ENCODE measurements around the gene ATP6V0B. TPM values are rescaled to one million over a fixed set of nuclear protein-coding genes. Genes with fewer than 3 reads are reported as not detected.

Gene ATP6V0B
- total RNA-seq, 1 experiment from 2014 or later: 144 TPM

DNA sequence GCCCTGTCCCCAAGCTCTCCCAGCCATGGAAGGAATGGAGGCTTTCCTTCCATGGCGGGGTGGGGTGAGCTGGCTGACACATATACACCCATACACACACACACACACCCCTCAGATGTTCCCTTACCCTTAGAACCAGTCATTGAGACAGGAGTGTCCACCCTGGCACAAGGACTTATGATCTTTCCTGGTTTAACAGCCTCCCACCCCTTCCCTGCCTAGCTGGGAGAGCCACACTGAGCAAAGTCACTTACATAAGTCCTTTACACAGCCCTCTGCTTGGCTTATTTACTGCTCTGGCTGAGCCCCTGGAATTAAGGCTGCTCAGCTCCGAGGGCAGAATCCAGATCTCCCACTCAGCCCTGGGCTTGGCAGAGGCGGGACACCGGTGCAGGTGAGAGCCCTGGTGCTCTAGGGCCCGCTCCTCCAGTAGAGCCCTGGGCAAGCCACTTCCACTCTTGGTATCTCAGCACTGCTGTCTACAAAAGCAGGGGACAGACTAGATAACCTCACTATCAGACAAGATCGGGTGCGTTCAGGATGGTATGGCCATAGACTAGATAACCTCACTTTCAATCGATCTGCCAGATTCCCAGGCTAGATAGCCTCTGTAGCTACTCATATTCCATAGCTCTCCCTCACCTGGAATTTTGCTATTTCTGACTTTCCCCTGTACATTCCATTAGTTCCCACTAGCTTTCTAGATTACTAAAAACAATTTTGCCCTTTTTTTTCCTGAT is 39.8 kb downstream of the ATP6V0B start:
- DNase-seq (ENCODE audit: low read depth): no peak
- in situ Hi-C loops (cut with HindIII; ENCODE audit: low pct_unique_long_range_greater_than_20kb, low sequenced_read_pairs): no loop called here

DNA sequence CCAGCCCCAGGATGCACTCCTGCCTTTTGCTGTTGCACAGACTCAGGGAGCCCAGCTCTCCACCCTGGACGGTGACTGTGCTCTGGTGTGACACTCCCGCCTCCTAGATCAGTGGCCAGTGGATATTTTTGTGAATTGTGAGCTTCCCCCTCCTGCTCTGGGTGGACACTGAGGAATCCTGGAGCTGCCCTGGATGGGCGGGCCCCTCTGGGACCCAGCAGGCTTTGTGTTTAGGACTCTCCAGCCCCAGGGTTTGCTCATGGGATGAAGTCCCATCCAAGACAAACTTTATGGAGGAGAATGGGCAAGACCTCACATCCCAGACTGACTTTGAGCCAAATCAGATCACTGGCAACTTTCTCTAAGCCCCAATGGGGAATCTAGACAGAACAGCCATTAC is 40.4 kb downstream of the ATP6V0B start:
- in situ Hi-C loops (cut with HindIII; ENCODE audit: low pct_unique_long_range_greater_than_20kb, low sequenced_read_pairs): no loop called here
- no peak for DNase-seq (ENCODE audit: low read depth)

DNA sequence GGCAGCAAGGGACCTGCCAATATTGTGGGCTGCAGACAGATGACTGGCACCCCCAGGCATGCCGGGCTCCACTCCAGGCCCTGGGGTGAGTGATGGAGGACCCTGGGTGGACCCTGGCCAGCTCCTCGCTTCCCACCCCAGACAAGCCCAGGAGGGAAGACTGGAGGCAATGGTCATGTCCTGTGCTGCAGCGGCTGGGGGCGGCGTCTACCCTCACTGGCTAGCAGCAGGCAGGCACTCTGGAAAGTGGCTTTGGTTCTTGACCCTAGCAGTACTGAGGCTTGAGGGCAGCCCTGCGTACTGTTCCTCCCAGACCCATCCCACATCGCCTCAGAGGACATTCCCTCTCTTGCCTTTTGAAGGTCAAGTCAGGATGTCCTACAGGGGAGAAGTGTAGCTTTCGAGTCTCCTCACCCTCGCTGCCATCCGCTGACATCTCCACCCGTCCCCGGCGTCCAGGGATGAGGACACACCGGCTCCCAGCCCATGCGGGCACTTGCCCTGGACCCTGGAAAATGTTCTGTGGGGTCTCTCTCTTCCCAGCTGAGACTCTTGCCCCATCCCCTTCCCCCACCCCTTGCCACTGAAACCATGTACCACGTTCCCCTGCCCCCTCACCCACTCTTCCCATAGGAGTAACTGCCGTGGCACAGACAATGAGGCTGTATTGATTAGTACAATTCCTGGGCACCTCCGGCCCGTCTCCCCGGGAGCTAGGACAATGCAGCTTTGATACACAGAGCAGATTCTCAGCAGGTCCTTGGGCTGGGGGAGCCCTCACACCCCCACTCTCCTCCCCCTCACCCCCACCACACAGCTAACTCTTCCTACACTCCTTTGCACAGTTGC is 41.5 kb downstream of the ATP6V0B start:
- in situ Hi-C loops (cut with HindIII; ENCODE audit: low pct_unique_long_range_greater_than_20kb, low sequenced_read_pairs): no loop called here
- no peak for DNase-seq (ENCODE audit: low read depth)

DNA sequence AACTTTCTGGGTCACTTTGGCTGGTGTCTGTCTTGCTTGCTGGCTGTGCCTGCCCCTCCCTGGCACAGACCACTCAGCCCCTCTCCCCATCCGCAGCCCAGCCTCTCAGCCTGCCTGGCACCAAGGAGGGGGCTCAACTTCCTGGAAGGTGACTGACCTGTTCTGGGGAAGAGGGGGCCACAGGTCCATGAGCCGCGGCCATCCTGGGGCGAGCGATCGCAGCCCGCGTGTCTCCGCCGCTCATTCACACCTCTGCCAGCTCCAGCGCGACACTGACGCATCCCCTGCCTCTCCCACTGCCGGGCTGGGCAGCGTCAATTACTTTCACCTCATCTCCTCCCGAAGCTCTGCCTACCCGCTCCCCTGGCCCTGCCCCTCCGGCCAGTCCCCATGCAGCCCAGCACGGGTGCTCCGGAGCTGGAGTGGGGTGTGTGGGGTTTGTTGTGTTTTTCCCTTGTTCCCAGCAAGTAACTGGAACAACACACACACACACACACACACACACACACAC is 42.2 kb downstream of the ATP6V0B start:
- in situ Hi-C loops (cut with HindIII; ENCODE audit: low pct_unique_long_range_greater_than_20kb, low sequenced_read_pairs): no loop called here
- no peak for DNase-seq (ENCODE audit: low read depth)

DNA sequence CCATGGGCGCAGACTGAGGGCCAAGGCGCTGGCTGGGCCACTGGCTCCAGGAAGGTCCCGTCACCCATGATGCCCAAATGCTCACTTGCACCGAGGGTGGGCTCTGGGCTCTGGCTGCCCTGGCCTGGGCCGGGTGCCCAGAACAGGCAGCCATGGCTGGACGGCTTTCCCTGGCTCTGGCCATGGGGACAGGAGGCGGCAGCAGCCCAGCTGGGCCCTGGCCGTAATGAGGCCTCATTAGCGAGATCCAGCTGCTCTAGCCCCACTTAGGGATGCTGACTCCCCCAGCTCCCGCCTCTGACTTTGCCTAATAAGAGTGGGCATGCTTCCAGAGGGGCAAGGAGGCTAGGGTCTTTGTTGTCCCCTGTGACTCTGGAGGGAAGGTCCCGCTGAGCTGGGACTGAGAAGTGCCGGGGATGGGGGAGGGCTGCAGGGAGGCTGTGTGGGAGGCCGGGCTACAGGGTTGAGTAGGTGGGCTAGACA is 44.7 kb downstream of the ATP6V0B start:
- DNase-seq (ENCODE audit: low read depth): no peak
- in situ Hi-C loops (cut with HindIII; ENCODE audit: low pct_unique_long_range_greater_than_20kb, low sequenced_read_pairs): no loop called here

DNA sequence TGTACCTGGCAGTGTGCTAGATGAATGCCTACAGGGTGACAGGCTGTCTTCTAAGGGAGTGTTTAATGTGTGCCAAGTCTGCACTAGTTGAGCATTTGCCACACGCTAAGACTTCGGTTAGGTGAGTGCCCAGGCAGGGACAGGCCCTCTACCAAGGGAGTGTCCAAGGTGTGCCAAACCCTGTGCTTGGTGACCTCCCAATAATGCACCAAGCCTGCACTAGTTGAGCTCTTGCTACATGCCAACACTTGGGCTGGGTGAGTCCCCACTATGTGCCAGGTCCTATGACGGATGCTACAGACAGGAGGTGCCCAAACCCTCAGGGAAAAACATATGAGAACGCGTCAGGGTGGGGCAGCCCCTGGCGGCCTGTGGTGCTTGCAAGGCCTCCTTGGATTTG is 45.7 kb downstream of the ATP6V0B start:
- in situ Hi-C loops (cut with HindIII; ENCODE audit: low pct_unique_long_range_greater_than_20kb, low sequenced_read_pairs): no loop called here
- DNase-seq (ENCODE audit: low read depth): no peak

DNA sequence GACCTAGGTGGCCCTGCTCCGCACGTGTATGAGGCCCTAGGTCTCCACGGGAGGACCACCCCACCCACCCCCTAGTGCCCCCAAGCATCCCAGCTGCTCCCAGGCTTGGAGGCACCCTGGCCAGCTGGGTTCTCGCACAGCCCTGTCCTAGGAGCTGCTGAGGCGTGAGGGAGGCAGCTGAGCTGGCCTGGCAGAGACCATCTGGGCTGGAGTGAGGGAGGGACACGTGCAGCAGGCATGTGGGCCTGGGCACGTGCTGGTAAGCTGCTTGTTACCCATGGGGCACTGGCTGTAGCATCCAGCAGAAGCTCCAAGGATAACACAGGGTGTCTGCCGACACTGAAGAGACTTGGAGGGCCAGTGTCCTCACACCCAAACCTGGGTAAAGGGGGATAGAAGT is 46.4 kb downstream of the ATP6V0B start:
- in situ Hi-C loops (cut with HindIII; ENCODE audit: low pct_unique_long_range_greater_than_20kb, low sequenced_read_pairs): no loop called here
- DNase-seq (ENCODE audit: low read depth): no peak

DNA sequence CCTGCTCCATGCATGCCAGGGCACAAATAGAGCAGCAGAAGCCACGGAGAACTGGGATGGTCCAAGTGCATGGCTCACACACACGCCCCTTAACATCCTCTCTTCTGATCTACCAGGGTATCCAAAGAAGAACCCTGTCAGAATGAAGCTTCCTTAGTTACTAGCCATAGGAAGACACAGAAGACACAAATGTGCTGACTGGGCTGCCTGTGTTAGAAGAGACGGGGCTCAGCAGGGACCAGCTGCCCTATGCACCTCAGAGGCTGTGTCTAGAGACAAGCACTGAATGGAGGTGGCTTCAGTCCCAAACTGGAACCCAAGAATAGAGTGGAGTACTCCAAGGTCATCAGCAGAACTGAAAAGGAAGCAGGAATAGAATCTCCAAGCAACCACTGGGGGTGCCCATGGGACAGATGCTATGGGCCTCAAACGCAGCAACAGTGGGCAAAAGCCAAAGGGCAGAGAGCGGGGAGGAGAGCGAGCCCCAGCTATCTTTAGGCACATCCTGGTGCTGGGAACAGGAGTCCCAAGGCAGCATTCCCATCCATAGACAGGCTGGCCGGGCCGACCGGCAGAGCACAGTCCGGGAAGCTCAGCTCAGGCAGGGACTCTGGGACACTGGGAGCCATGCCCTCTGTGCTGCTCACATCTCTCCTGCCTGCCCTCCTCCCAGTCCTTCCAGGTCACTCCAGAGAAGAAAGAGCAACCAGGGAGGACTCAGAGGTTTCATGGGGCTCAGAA is 47.0 kb downstream of the ATP6V0B start:
- no peak for DNase-seq (ENCODE audit: low read depth)

DNA sequence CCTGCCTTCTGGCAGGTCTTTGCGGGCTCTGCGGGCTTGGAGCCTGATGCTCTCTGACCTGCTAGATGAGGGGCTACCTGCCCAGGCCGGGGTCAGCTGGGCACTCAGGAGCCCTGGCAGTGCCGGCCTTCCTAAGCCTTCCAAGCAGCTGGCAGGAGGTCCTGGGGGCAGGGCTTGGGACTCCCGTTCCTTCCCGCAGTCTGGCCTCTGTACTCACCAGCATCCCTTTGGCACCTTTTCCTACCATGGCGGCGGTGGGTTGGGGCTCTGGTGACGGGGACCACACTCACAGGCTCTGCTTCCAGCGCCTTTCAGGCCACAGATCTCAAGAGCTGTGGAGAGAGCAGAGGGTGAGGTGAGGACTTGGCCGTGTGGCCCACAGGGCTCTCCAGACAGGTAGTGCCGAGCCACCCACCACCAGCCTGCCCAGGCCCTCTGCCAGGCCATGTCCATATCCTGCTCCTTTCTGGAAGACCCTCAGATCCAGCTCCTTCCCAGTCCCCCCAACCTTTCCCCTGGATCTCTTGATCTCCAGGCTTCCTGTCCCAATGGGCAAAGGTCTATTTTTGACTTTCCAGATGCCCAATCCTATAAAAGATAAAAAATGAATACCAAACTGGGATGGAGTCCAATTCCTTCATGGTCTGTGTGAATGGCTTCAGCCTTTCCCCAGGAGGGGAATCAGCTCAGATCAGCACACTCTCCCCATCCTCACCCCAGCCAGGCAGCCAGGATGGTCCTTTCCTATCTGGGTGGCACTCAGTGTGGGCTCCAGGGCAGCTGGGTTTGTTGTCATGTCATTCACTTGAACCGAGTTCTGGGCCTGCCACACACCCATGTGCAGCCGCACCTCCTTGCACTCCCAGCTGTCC is 49.5 kb downstream of the ATP6V0B start:
- in situ Hi-C loops (cut with HindIII; ENCODE audit: low pct_unique_long_range_greater_than_20kb, low sequenced_read_pairs): no loop called here
- no peak for DNase-seq (ENCODE audit: low read depth)

More for the DNA sequence above, 47.0 kb downstream of the ATP6V0B start:
- in situ Hi-C loops (cut with HindIII; ENCODE audit: low pct_unique_long_range_greater_than_20kb, low sequenced_read_pairs): no loop called here

DNA sequence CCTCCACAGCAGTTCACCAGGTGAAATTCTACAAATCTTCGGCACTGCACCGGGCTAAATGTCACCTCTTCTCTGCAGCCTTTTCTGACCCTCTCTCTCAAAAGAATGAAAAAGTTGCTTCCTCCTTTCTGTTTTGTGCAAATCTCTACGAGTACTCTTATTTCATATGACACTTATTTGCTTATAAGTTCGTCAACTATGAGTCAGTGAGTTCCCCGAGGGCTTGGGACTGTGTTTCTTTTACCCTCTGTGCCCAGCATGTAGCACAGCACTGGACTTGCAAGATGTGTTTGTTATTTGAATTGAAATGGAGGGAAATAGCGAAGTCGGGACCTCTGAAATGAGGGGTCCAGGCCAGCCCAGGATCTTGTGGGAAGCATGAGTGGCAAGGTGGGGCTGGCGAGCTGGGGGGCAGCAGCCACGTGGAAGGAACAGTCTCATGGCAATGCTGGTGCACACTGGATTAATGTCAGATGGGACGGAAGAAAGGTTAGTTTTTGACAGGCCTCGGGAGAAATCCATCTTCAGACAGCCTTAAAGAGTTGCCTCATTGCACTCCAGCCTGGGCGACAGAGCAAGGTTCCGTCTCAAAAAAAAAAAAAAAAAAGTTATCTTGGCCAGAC is 50.3 kb downstream of the ATP6V0B start:
- DNase-seq (ENCODE audit: low read depth): no peak
- in situ Hi-C loops (cut with HindIII; ENCODE audit: low pct_unique_long_range_greater_than_20kb, low sequenced_read_pairs): no loop called here

DNA sequence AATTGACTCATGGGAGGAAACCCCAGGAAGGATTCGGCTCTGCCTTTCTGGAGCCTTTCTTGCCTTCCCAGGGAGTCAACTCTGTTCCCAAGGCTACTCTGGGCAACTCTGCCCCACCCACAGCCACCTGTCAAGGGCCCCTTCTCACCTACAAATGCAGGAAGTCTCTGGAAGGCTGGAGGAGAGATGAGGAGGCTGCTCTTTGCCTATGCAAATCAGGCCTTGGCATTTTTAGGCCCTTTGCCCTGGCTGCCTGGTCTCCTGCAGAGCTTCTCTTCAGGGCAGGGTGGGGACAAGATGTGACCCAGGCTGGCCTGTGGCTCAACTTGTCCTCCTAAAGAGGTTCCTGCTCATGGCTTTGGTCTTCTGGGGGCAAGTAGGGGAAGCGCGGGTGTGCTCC is 51.1 kb downstream of the ATP6V0B start:
- no peak for DNase-seq (ENCODE audit: low read depth)
- in situ Hi-C loops (cut with HindIII; ENCODE audit: low pct_unique_long_range_greater_than_20kb, low sequenced_read_pairs): no loop called here

DNA sequence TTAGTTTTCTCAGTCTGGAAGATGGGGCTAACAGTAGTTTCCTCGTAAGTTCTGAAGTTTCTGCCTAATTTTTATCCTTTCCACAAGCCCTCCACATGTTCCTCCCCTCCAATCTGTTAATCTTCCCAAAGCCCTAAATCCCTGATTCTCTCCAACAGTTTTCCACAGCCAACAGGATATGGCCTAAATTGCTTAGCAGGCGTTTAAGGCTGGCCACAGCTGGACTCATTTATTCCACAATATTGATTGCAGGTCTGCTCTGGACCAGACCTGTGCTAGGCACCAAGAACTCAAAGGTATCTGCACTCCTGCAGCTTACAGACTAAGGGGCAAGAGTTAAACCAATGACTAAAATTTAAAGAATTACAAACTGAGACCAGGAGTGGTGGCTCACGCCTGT is 52.6 kb downstream of the ATP6V0B start:
- in situ Hi-C loops (cut with HindIII; ENCODE audit: low pct_unique_long_range_greater_than_20kb, low sequenced_read_pairs): no loop called here
- DNase-seq (ENCODE audit: low read depth): no peak

Other genes with a start within 250 kb of the ATP6V0B start
- gene ARTN, start 41.2 kb upstream of the ATP6V0B start, total RNA-seq (2014; rRNA removed; shearing (Covaris generic); ENCODE audit: low replicate concordance): not detected in 2 replicates
- gene IPO13, start 28.0 kb upstream of the ATP6V0B start, total RNA-seq (2014; rRNA removed; shearing (Covaris generic); ENCODE audit: low replicate concordance): 16.9 and 21.3 TPM in 2 replicates
- 29.0 and 54.5 TPM in 2 replicates for gene DPH2, start 5.0 kb upstream of the ATP6V0B start, total RNA-seq (2014; rRNA removed; shearing (Covaris generic); ENCODE audit: low replicate concordance)
- 75.2 and 88.9 TPM in 2 replicates for gene B4GALT2, start 4.2 kb downstream of the ATP6V0B start, total RNA-seq (2014; rRNA removed; shearing (Covaris generic); ENCODE audit: low replicate concordance)
- gene CCDC24, start 16.6 kb downstream of the ATP6V0B start, total RNA-seq (2014; rRNA removed; shearing (Covaris generic); ENCODE audit: low replicate concordance): 24.9 and 31.2 TPM in 2 replicates
- gene SLC6A9, start 56.5 kb downstream of the ATP6V0B start, total RNA-seq (2014; rRNA removed; shearing (Covaris generic); ENCODE audit: low replicate concordance): 0.20 TPM in 1 of 2 replicates, not detected in the other
- gene KLF17, start 143.9 kb downstream of the ATP6V0B start, total RNA-seq (2014; rRNA removed; shearing (Covaris generic); ENCODE audit: low replicate concordance): not detected in 2 replicates
- gene KLF18, start 166.7 kb downstream of the ATP6V0B start, total RNA-seq (2014; rRNA removed; shearing (Covaris generic); ENCODE audit: low replicate concordance): not detected in 2 replicates
- 45.5 and 58.7 TPM in 2 replicates for gene DMAP1, start 238.5 kb downstream of the ATP6V0B start, total RNA-seq (2014; rRNA removed; shearing (Covaris generic); ENCODE audit: low replicate concordance)